ENCODE measurements around the gene ARRB2. TPM values are rescaled to one million over a fixed set of nuclear protein-coding genes. Genes with fewer than 3 reads are reported as not detected.
A peak's percentile ranks its signal among the peaks of the same experiment; 100 is the strongest.
"Not testable (repeated sequence)": the region's sequence is repeated elsewhere in the genome, so short reads cannot be mapped to it uniquely, and the experiment has no call there.

ARRB2 gene
- total RNA-seq, 1 donor, result 8.9 TPM

DNA sequence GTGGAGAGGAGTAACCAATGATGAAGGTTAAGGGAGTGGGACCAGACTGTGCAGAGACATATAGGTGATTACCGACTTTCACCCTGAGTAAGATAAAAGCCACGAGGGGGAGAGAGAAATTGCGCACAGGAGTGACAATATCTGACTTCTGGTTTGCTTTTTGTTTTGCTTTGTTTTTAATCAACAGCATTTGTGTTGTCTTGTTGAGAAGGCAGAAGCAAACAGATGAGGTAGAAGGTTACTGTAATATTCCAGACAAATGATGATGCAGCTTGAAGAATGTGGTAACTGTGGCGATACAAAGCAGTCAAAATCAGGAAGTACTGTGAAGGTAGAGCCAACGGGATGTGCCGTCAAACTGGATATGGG is 14.0 kb upstream of the ARRB2 start:
- H3K4me3 ChIP-seq (ENCODE audit: low read depth, low read length), result no peak overlapping the region
- DNase-seq (ENCODE audit: low read depth), result no peak
- TF ChIP-seq, protein P1, sequence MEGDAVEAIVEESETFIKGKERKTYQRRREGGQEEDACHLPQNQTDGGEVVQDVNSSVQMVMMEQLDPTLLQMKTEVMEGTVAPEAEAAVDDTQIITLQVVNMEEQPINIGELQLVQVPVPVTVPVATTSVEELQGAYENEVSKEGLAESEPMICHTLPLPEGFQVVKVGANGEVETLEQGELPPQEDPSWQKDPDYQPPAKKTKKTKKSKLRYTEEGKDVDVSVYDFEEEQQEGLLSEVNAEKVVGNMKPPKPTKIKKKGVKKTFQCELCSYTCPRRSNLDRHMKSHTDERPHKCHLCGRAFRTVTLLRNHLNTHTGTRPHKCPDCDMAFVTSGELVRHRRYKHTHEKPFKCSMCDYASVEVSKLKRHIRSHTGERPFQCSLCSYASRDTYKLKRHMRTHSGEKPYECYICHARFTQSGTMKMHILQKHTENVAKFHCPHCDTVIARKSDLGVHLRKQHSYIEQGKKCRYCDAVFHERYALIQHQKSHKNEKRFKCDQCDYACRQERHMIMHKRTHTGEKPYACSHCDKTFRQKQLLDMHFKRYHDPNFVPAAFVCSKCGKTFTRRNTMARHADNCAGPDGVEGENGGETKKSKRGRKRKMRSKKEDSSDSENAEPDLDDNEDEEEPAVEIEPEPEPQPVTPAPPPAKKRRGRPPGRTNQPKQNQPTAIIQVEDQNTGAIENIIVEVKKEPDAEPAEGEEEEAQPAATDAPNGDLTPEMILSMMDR (IDR thresholded peaks at IDR 0.05; ENCODE audit: insufficient read depth, low read length), result no peak

DNA sequence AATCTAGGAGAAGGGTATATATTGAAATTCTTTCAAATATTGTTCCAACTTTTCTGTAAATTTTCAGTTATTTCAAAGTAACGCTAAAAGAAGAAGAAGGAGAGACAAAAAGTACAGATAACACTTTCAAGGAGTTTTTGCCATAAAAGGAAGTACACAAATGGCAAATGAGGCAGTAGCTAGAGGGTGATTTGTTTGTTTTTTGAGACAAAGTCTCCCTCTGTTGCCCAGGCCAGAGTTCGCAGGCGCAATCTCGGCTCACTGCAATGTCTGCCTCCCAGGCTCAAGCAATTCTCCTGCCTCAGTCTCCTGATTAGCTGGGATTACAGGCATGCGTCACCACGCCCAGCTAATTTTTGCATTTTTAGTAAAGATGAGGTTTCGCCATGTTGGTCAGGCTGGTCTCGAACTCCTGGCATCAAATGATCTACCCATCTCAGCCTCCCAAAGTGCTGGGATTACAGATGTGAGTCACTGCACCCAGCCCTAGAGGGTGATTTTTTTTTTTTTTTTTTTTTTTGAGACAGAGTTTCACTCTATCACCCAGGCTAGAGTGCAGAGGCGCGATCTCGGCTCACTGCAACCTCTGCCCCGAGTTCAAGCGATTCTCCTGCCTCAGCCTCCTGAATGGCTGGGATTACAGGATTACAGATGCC is 10.9 kb upstream of the ARRB2 start:
- DNase-seq (ENCODE audit: low read depth); H3K4me3 ChIP-seq (ENCODE audit: low read depth, low read length): not testable (repeated sequence)

GRCh38 chr17:4701116-4701515 is 9.3 kb upstream of the ARRB2 start:
- no peak overlapping the region for H3K4me3 ChIP-seq (ENCODE audit: low read depth, low read length)
- DNase-seq (ENCODE audit: low read depth), result no peak
- TF ChIP-seq, protein P1 (IDR thresholded peaks at IDR 0.05; ENCODE audit: insufficient read depth, low read length), result no peak

DNA sequence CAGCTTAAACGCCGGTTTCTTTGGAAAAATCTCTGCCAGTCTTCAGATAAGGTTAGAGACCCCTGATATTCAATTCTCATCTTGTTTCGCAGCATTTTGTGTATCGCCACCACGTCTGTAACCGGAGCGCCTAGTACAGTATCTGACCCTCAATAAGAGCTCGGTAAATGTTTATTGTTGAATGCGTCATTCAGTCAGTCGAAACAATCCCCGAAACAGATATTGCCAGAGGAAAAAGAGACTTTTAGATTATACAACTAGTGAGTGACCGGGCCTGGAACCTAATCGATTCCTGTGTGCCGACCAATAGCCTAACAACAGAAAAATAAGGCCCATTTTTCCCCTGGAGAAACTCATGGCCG is 7.1 kb upstream of the ARRB2 start:
- TF ChIP-seq, protein P1 (IDR thresholded peaks at IDR 0.05; ENCODE audit: insufficient read depth, low read length), result no peak
- DNase-seq (ENCODE audit: low read depth), result no peak
- peak overlapping the region; percentile 96 for H3K4me3 ChIP-seq (ENCODE audit: low read depth, low read length)

- not testable (repeated sequence) for DNase-seq (ENCODE audit: low read depth)
- peak overlapping the region; percentile 96 for H3K4me3 ChIP-seq (ENCODE audit: low read depth, low read length)
Observed at GRCh38 chr17:4704574-4704907, 5.9 kb upstream of the ARRB2 start.

GRCh38 chr17:4704991-4705390 is 5.4 kb upstream of the ARRB2 start:
- DNase-seq (ENCODE audit: low read depth), result no peak
- H3K4me3 ChIP-seq (ENCODE audit: low read depth, low read length), result no peak overlapping the region
- TF ChIP-seq, protein P1 (IDR thresholded peaks at IDR 0.05; ENCODE audit: insufficient read depth, low read length), result no peak

GRCh38 chr17:4706121-4706520 is 4.3 kb upstream of the ARRB2 start:
- no peak for DNase-seq (ENCODE audit: low read depth)
- TF ChIP-seq, protein P1 (IDR thresholded peaks at IDR 0.05; ENCODE audit: insufficient read depth, low read length), result no peak
- no peak overlapping the region for H3K4me3 ChIP-seq (ENCODE audit: low read depth, low read length)

GRCh38 chr17:4708436-4708835 is 2.0 kb upstream of the ARRB2 start:
- TF ChIP-seq, protein P1 (IDR thresholded peaks at IDR 0.05; ENCODE audit: insufficient read depth, low read length), result no peak
- H3K4me3 ChIP-seq (ENCODE audit: low read depth, low read length), result no peak overlapping the region
- DNase-seq (ENCODE audit: low read depth), result no peak
